Endodermal cell (in vitro differentiated cells): Measurements from ENCODE around the gene TEP1. TPM values are rescaled to one million over a fixed set of nuclear protein-coding genes. Genes with fewer than 3 reads are reported as not detected.

ENCODE experiments used
- DNase-seq: peaks from one replicate; pipeline ENCODE4 v3.0.0-alpha.2; 2017
- H3K27ac ChIP-seq: 2 replicates; pipeline ENCODE4 v1.5.1; 2013; ENCODE audit warnings: mild to moderate bottlenecking, low read depth, low read length, moderate library complexity
- H3K27me3 ChIP-seq: 2 replicates; pipeline ENCODE4 v1.6.1; 2013; ENCODE audit warnings: mild to moderate bottlenecking, low read length, moderate library complexity; ENCODE audit not compliant: insufficient read depth, control insufficient read depth, poor library complexity, severe bottlenecking
- H3K36me3 ChIP-seq: 2 replicates; pipeline ENCODE4 v1.7.0; 2013; ENCODE audit warnings: mild to moderate bottlenecking, low read length, moderate library complexity; ENCODE audit not compliant: control insufficient read depth, insufficient read depth
- H3K4me1 ChIP-seq: one replicate; pipeline ENCODE4 v1.7.0; 2013; ENCODE audit warnings: low read length; ENCODE audit not compliant: control insufficient read depth, insufficient read depth
- H3K4me3 ChIP-seq: 2 replicates; pipeline ENCODE4 v1.5.1; 2013; ENCODE audit warnings: mild to moderate bottlenecking, low read length, moderate library complexity
- H3K9ac ChIP-seq: 2 replicates; pipeline ENCODE4 v1.6.1; 2013; ENCODE audit warnings: mild to moderate bottlenecking, low read length, moderate library complexity; ENCODE audit not compliant: poor library complexity, severe bottlenecking; ENCODE audit errors: extremely low read depth
- H3K9me3 ChIP-seq: 2 replicates; pipeline ENCODE4 v1.6.1; 2013; ENCODE audit warnings: mild to moderate bottlenecking, low read length, moderate library complexity; ENCODE audit not compliant: control insufficient read depth
- H3K27ac Mint-ChIP-seq: 2 replicates; pipeline ENCODE4 v1.8.0; 2020; ENCODE audit warnings: mixed read lengths
- H3K27me3 Mint-ChIP-seq: 2 replicates; pipeline ENCODE4 v1.8.0; 2021; ENCODE audit warnings: mild to moderate bottlenecking, mixed read lengths; ENCODE audit not compliant: insufficient read depth
- H3K36me3 Mint-ChIP-seq: 2 replicates; pipeline ENCODE4 v1.8.0; 2020; ENCODE audit warnings: low read depth, mixed read lengths
- H3K4me1 Mint-ChIP-seq: 2 replicates; pipeline ENCODE4 v1.8.0; 2020; ENCODE audit warnings: mixed read lengths
- H3K4me3 Mint-ChIP-seq: 2 replicates; pipeline ENCODE4 v1.8.0; 2020; ENCODE audit warnings: mild to moderate bottlenecking, moderate library complexity, mixed read lengths
- H3K9me3 Mint-ChIP-seq: 2 replicates; pipeline ENCODE4 v1.8.0; 2020; ENCODE audit warnings: mild to moderate bottlenecking, mixed read lengths
- WGBS, 2 experiments: methylation state at CpG; one replicate each; pipeline versions ENCODE4 v1.1.5 to v1.1.7; 2013; ENCODE audit warnings: missing lambda C conversion rate in 2 of 2, mixed read lengths in 1 of 2; ENCODE audit not compliant: insufficient coverage in 1 of 2, insufficient read length in 1 of 2; 5-methylcytosine and 5-hydroxymethylcytosine counted together
- total RNA-seq, 2 donors: library from RNA; stranded (reverse); fragmentation: NEBNext Ultra II Directional in 1 of 2; extraction: Animal tissue kit (Norgen Biotek cat#: 25700) in 1 of 2; gene quantifications; 2 replicates in 1 of 2; 3 replicates in 1 of 2; pipeline ENCODE4 v1.2.1, GENCODE V29; 2021
- TF ChIP-seq, protein P1 (sequence below): fragments of 200-600 bp; sonication (generic); conservative IDR thresholded peaks from 2 replicates; pipeline ENCODE4 v1.5.0; 2021; ENCODE audit warnings: antibody characterized with exemption, mild to moderate bottlenecking

The TEP1 gene
- total RNA-seq, 2 donors from 2014 or later, result 33.8 to 34.0 TPM

DNA sequence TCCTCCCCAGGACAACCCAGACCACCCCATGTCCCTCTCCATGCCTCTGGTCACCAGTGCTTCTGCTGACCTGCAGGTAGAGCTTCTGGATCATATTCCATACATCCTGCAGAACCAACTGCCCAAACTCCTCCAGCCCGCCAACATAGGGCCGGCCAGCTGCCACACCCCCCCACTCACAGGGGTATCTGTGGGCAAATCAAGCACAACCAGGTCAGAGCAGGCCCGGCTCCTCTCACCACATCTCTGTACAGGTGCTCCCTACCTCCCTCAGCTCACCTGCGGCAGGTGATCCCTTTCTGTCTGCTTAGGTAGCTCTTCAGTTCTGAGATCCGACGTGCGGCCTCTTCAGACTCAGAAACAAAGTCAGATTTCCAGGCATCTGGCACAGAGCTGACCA lies 29.0 kb downstream of the TEP1 start:
- no peak for DNase-seq
- H3K4me1 ChIP-seq, result no peaks in the 10 kb centered on the region
- H3K4me3 ChIP-seq, result no peak overlapping the region
- WGBS, 2 experiments, result 73 to 84% methylated on average over 3 to 7 of the region's 7 CpGs
- H3K36me3 ChIP-seq, result peaks cover 80% of the 10 kb centered on the region
- Mint-ChIP-seq H3K27ac (no peak overlapping the region), H3K36me3 (peaks cover 86% of the 10 kb centered on the region), H3K9me3 (no peaks in the 10 kb centered on the region), H3K27me3 (no peaks in the 10 kb centered on the region), H3K4me1 (peaks cover 1% of the 10 kb centered on the region), H3K4me3 (no peak overlapping the region)
- no peak overlapping the region for H3K9ac ChIP-seq
- TF ChIP-seq, protein P1, sequence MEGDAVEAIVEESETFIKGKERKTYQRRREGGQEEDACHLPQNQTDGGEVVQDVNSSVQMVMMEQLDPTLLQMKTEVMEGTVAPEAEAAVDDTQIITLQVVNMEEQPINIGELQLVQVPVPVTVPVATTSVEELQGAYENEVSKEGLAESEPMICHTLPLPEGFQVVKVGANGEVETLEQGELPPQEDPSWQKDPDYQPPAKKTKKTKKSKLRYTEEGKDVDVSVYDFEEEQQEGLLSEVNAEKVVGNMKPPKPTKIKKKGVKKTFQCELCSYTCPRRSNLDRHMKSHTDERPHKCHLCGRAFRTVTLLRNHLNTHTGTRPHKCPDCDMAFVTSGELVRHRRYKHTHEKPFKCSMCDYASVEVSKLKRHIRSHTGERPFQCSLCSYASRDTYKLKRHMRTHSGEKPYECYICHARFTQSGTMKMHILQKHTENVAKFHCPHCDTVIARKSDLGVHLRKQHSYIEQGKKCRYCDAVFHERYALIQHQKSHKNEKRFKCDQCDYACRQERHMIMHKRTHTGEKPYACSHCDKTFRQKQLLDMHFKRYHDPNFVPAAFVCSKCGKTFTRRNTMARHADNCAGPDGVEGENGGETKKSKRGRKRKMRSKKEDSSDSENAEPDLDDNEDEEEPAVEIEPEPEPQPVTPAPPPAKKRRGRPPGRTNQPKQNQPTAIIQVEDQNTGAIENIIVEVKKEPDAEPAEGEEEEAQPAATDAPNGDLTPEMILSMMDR, result no peak
- no peak overlapping the region for H3K27ac ChIP-seq
- no peaks in the 10 kb centered on the region for H3K27me3 ChIP-seq
- no peaks in the 10 kb centered on the region for H3K9me3 ChIP-seq

DNA sequence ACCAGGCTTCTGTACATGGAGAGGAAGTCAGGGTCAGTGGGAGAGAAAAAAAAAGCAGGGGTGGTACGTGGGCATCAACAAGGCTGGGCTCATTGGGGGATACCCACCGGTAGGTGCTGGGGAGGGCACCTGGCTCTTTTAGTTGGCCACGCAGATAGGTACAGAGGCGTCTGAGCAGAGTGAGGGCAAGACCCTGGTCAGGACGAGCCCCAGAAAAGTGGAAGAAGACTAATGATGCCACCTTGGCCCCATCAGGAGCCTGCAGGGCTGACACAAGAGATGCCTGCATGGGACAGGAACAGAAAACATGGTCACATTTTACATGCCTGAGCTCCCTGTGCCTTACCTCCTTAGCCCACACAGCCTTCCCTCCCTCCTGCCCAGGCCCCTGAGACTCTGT lies 29.7 kb downstream of the TEP1 start:
- H3K36me3 ChIP-seq, result peaks cover 82% of the 10 kb centered on the region
- no peak overlapping the region for H3K4me3 Mint-ChIP-seq
- no peak for DNase-seq
- H3K4me1 Mint-ChIP-seq, result peaks cover 1% of the 10 kb centered on the region
- no peak overlapping the region for H3K27ac ChIP-seq
- H3K36me3 Mint-ChIP-seq, result peaks cover 79% of the 10 kb centered on the region
- no peak overlapping the region for H3K9ac ChIP-seq
- TF ChIP-seq, protein P1, result no peak
- WGBS, 2 experiments, result 94 to 100% methylated on average over 2 to 5 of the region's 5 CpGs
- H3K4me1 ChIP-seq, result no peaks in the 10 kb centered on the region
- H3K27me3 Mint-ChIP-seq, result no peaks in the 10 kb centered on the region
- no peaks in the 10 kb centered on the region for H3K27me3 ChIP-seq
- no peak overlapping the region for H3K4me3 ChIP-seq
- no peaks in the 10 kb centered on the region for H3K9me3 Mint-ChIP-seq
- no peak overlapping the region for H3K27ac Mint-ChIP-seq
- no peaks in the 10 kb centered on the region for H3K9me3 ChIP-seq

DNA sequence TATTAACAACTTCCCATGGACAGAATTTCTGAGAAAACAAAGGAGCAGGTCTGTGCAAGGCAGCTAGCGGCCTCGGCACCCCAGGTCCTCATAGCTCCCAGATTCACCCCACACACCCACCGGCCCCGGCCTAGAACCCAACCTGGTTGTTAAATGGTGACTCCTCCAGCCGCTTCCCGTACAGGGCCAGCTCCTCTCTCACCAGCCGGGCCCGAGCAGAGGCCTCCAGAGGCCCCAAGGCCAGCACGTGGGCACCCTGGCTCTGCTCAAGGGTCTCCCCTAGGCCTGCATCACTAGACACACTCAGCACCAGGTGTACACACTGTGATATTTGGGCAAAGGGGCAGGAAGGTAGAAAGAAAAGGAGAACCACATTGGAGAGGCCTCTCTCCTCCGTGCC lies 30.3 kb downstream of the TEP1 start:
- Mint-ChIP-seq H3K27ac (no peak overlapping the region), H3K4me1 (no peaks in the 10 kb centered on the region), H3K27me3 (no peaks in the 10 kb centered on the region), H3K4me3 (no peak overlapping the region), H3K36me3 (peaks cover 75% of the 10 kb centered on the region), H3K9me3 (no peaks in the 10 kb centered on the region)
- no peak for DNase-seq
- H3K27ac ChIP-seq, result no peak overlapping the region
- H3K36me3 ChIP-seq, result peaks cover 82% of the 10 kb centered on the region
- H3K9ac ChIP-seq, result no peak overlapping the region
- 93 to 98% methylated on average over 7 to 10 of the region's 10 CpGs for WGBS, 2 experiments
- no peaks in the 10 kb centered on the region for H3K4me1 ChIP-seq
- H3K27me3 ChIP-seq, result no peaks in the 10 kb centered on the region
- no peaks in the 10 kb centered on the region for H3K9me3 ChIP-seq
- no peak overlapping the region for H3K4me3 ChIP-seq
- TF ChIP-seq, protein P1, result no peak
